ENCODE results near the gene CHST11. TPM values are rescaled to one million over a fixed set of nuclear protein-coding genes. Genes with fewer than 3 reads are reported as not detected.

The CHST11 gene
- total RNA-seq, 2 experiments from 2014 or later, result 39.3 to 45.3 TPM

DNA sequence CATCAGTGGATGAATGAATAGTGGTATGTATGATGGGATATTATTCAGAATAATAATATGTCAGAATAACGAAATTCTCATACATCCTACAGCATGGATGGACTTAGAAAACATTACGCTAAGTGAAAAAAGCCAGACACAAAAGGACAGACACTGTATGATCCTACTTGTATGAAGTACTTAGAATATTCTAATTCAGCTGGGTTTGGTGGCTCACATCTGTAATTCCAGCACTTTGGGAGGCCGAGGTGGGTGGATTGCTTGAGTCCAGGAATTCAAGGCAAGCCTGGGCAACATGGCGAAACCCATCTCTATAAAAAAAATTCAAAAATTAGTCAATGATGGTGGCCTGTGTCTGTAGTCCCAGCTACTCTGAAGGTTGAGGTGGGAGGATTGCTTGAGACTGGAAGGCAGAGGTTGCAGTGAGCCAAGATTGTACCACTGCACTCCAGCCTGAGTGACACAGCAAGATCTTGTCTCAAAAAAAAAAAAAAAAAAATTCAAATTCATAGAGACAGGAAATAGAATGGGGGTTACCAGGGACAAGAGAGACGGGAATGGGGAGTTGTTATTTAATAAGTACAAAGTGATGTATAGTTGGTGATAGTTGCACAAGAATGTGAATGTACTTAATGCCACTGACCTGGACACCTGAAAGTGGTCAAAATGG is 132.3 kb downstream of the CHST11 start:
- Mint-ChIP-seq H3K36me3 (ENCODE audit: low read depth) (peaks cover 2% of the 10 kb centered on the region), H3K27ac (no peak overlapping the region), H3K4me3 (no peak overlapping the region), H3K4me1 (ENCODE audit: low read depth) (peaks cover 4% of the 10 kb centered on the region), H3K9me3 (peaks cover 1% of the 10 kb centered on the region), H3K27me3 (ENCODE audit: low read depth) (no peaks in the 10 kb centered on the region)
- CTCF ChIA-PET, result no interaction called here
- intact Hi-C loops (cut with micrococcal nuclease), result no loop called here
- DNase-seq, result no peak

DNA sequence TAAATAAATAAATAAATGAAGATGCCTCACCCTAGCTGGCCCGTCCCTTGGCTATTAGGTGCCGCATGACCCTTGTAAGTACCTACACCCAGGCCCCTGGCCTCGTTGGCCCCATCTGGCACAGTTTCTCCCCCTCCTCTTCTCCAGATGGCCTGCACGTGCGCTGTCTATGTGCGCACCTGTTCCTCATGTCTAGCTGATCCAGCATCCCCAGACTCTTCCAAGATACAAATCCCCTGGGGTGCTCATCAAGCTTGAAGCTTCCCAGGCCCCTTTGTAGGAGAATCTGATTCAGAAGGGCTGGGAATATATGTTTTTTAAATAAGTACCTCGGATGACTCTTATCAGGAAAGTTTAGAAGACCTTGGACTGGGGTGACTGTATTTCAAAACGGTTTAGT is 133.3 kb downstream of the CHST11 start:
- intact Hi-C loops (cut with micrococcal nuclease), result no loop called here
- no peak for DNase-seq
- H3K4me1 Mint-ChIP-seq (ENCODE audit: low read depth), result peaks cover 5% of the 10 kb centered on the region
- no peak overlapping the region for H3K27ac Mint-ChIP-seq
- H3K36me3 Mint-ChIP-seq (ENCODE audit: low read depth), result peaks cover 2% of the 10 kb centered on the region
- CTCF ChIA-PET, result interaction anchor here (0.7 kb wide), 1 partner anchor 142 kb away, joined by 4 read pairs; no protein-coding TSS in a partner anchor
- H3K9me3 Mint-ChIP-seq, result peaks cover 1% of the 10 kb centered on the region
- H3K27me3 Mint-ChIP-seq (ENCODE audit: low read depth), result no peaks in the 10 kb centered on the region
- H3K4me3 Mint-ChIP-seq, result no peak overlapping the region

DNA sequence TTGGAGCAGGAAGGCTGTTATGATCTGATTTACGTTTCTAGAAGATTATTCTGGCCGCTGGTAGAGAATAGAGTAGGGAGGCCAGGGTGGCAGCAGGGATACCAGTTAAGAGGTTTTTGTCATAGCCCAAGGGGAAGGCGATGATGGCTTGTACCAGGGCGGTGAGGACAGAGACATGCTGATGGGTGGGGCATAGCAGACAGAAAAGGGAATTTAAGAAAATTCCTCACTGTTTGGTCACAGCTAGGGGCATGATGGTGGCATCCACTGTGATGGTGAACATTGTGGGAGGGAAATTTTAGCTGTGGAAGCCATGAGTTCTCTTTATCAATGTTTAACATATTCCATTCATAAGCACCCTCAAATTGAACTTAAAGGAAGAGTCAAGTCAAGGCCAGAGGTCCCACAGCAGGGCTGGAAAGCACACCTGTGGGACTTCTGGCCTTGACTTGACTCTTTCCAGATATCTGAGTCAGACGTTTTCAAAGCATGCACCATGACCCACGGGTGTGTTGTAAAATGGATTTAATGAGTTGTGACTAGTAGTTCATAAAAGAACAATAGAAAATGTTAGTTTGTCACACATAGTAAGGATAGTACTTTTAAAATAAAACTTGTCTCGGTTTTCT is 134.6 kb downstream of the CHST11 start:
- H3K4me3 Mint-ChIP-seq, result no peak overlapping the region
- H3K9me3 Mint-ChIP-seq, result peaks cover 1% of the 10 kb centered on the region
- intact Hi-C loops (cut with micrococcal nuclease), result no loop called here
- CTCF ChIA-PET, result interaction anchor here (0.6 kb wide), 1 partner anchor 197 kb away, joined by 3 read pairs; no protein-coding TSS in a partner anchor
- H3K27me3 Mint-ChIP-seq (ENCODE audit: low read depth), result no peaks in the 10 kb centered on the region
- peaks cover 9% of the 10 kb centered on the region for H3K4me1 Mint-ChIP-seq (ENCODE audit: low read depth)
- peaks cover 2% of the 10 kb centered on the region for H3K36me3 Mint-ChIP-seq (ENCODE audit: low read depth)
- no peak overlapping the region for H3K27ac Mint-ChIP-seq
- DNase-seq, result no peak

DNA sequence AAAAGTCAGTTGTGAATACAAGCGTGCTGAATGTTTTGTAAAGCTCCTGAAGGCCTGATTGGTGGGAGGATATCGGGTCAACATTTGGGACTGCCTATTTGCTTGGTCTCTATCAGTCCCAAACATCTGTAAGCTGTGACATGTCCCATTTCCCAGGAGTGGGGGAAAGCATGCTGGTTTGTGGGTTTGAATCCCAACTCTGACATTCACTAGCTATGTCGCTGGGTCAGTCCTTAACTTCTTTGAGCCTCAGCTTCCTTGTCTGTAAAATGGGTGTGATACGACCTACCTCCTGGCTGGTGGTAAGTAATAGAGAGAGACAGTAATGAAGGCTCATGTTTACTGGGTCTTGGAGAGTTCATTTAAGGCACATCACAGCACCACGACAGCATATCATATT is 136.7 kb downstream of the CHST11 start:
- CTCF ChIA-PET, result interaction anchor here (0.6 kb wide), 1 partner anchor 258 kb away, joined by 3 read pairs; no protein-coding TSS in a partner anchor
- no peak for DNase-seq

DNA sequence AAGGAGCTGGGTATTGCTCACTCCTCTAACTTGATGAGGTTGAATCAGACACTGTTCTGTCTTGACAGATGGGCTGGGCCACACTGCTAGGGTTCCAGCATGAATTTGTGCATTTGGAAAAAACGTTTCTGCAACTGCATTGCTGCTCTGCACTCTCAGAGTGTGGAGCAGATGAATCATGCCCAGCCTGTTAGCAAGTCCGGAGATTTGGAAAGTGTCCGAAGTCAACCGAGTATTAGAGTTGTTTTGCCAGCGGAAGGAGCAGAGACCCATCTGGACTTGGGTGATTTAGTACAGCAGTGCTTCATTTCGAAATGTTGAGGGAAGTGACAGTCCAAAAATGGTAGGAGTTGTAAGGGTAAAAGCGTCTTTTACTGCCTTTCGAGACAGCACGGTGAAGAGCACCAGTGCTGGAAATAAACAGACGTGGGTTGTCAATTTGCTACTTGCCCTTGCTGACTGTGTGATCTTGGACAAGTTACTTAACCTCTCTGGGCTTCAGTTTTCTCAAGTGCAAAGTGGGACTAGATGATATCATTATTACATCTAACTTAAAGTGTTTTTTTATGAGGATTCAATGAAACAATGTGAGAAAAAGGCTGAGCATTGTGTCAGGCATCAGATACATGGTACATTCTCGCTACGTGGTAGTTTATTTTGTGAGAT is 139.5 kb downstream of the CHST11 start:
- H3K27ac Mint-ChIP-seq, result no peak overlapping the region
- H3K36me3 Mint-ChIP-seq (ENCODE audit: low read depth), result no peaks in the 10 kb centered on the region
- no peaks in the 10 kb centered on the region for H3K9me3 Mint-ChIP-seq
- CTCF ChIA-PET, result no interaction called here
- DNase-seq, result no peak
- no peaks in the 10 kb centered on the region for H3K27me3 Mint-ChIP-seq (ENCODE audit: low read depth)
- intact Hi-C loops (cut with micrococcal nuclease), result no loop called here
- no peak overlapping the region for H3K4me3 Mint-ChIP-seq
- H3K4me1 Mint-ChIP-seq (ENCODE audit: low read depth), result peaks cover 13% of the 10 kb centered on the region

More for the DNA sequence above, 136.7 kb downstream of the CHST11 start:
- Mint-ChIP-seq H3K27me3 (ENCODE audit: low read depth) (no peaks in the 10 kb centered on the region), H3K9me3 (peaks cover 1% of the 10 kb centered on the region), H3K36me3 (ENCODE audit: low read depth) (peaks cover 2% of the 10 kb centered on the region), H3K27ac (no peak overlapping the region), H3K4me1 (ENCODE audit: low read depth) (peaks cover 11% of the 10 kb centered on the region), H3K4me3 (no peak overlapping the region)
- intact Hi-C loops (cut with micrococcal nuclease), result no loop called here

DNA sequence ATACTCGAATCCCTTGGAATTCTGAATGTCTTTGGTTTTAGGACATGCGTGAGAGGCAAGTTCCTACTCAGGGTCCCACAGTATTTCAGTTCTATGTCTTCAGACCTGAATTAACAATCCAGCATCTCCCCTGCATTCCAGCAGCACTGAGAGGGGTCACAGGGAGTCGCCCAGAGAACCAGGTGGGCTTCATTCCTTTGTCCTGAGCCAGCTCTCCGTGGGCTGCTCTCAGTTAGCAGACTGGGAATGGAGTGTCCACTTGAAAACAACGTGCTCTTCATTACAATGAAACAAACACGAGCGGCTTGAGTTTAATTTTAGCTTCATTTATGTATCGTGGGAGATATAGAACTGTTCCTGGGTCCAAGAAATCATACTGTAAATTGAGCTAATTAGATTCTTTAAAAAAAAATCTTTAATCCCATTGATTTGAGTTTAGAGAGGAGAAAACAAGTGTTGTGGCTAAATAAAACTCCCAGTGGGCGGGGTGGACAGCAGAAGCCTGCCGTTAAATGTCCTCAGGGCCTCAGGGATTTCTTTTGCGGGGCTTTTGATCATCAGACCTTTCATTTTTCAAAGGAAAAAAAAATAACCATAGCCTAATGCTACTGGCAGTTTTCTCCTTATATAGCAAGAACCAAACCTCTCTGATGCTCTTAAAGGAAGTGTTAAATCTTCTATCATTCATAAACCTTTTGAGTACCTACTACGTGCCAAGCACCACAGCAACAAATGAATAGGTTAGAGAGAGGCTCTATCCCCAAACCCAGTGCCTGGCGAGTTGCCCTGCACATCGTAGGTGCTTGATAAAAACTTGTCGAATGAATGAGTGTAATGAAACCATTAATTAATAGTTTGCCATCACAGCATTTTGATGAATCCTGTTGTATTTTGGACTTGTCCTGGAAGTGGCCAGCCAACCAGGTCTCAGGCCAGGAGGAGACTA is 140.4 kb downstream of the CHST11 start:
- H3K36me3 Mint-ChIP-seq (ENCODE audit: low read depth), result no peaks in the 10 kb centered on the region
- H3K4me3 Mint-ChIP-seq, result no peak overlapping the region
- CTCF ChIA-PET, result no interaction called here
- H3K4me1 Mint-ChIP-seq (ENCODE audit: low read depth), result peaks cover 18% of the 10 kb centered on the region
- no peaks in the 10 kb centered on the region for H3K9me3 Mint-ChIP-seq
- H3K27ac Mint-ChIP-seq, result no peak overlapping the region
- intact Hi-C loops (cut with micrococcal nuclease), result no loop called here
- H3K27me3 Mint-ChIP-seq (ENCODE audit: low read depth), result no peaks in the 10 kb centered on the region
- no peak for DNase-seq

DNA sequence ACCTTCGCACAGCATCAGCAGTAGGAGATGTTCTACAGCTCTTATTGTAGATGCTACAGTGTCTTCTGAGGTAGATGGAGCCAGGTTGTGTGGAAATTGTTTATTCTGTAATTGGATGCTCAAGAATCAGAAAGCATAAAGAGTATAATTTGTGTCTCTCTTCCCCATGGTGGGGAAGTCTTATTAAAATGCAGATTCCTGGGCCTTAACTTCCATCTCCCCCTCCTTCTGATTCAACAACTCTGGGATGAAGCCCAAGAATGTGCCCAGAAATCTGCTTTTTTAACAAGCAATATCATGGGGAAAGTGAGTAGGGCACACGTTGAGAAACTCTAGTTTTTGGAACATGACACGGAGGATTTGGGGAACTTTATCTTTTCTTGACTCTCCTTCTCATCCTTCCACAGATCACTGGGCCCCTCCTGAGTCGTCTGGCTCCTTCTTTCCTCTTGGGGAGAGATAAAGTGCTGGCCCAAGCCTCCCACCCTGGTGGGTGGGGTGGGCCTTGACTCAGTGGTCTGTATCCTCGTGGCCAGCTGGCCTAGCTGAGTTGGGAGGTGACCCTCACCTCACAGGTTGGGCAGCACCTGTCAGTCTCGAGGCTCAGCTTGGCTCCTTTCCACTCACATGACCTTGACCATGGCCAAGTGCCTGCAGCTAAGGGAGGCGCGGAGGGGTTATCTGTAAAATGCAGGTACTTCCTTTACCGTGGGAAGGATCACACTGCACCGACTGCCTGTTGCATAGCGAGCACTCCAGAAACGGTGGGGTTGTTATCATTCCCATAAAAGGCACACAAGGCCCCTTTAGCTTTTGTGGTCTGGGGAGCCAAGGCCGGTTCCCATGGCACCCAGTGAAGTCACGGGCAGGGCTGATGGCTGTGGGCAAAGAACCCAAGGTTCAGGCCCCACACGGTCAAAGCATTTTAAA is 141.9 kb downstream of the CHST11 start:
- no peaks in the 10 kb centered on the region for H3K9me3 Mint-ChIP-seq
- no peak overlapping the region for H3K27ac Mint-ChIP-seq
- intact Hi-C loops (cut with micrococcal nuclease), result no loop called here
- CTCF ChIA-PET, result no interaction called here
- H3K27me3 Mint-ChIP-seq (ENCODE audit: low read depth), result no peaks in the 10 kb centered on the region
- H3K36me3 Mint-ChIP-seq (ENCODE audit: low read depth), result no peaks in the 10 kb centered on the region
- H3K4me1 Mint-ChIP-seq (ENCODE audit: low read depth), result peaks cover 26% of the 10 kb centered on the region
- DNase-seq, result no peak
- H3K4me3 Mint-ChIP-seq, result no peak overlapping the region

DNA sequence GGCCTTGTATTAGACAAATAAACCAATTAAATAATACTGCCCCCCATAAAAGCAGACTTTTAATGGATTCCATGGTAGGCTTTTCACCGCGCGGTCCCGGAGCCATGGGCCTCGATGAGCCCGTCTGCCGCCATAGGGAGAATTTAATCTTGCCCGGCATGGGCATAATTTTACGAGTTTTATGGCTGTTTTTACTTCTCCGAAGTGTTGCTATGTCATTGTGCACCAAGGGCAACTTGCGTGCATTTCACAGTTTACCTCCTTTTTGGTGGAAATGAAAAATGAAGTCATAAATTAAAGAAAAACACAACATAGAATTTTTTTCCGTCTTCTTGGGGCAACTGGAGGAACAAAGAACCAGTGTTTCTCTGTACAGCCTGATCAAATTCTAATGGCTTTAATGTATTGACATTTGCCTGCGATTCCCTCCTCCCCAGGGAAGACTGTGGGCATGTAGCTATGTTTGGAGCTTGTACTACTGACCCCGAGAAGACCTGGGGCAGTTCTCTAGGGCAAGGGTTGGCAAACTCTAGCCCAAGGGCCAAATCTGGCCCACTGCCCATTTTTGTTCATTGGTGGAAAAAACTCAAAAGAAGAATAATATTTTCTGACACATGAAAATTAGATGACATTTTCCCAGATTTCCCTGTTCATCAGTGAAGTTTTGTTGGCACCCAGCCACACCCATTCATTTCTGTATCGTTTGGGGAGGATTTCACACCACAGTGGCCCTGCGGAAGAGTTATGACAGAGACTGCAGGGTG is 142.7 kb downstream of the CHST11 start:
- DNase-seq, result no peak
- Mint-ChIP-seq H3K4me3 (no peak overlapping the region), H3K27ac (no peak overlapping the region), H3K4me1 (ENCODE audit: low read depth) (peaks cover 34% of the 10 kb centered on the region), H3K9me3 (no peaks in the 10 kb centered on the region), H3K36me3 (ENCODE audit: low read depth) (no peaks in the 10 kb centered on the region), H3K27me3 (ENCODE audit: low read depth) (no peaks in the 10 kb centered on the region)
- CTCF ChIA-PET, result no interaction called here
- intact Hi-C loops (cut with micrococcal nuclease), result no loop called here

DNA sequence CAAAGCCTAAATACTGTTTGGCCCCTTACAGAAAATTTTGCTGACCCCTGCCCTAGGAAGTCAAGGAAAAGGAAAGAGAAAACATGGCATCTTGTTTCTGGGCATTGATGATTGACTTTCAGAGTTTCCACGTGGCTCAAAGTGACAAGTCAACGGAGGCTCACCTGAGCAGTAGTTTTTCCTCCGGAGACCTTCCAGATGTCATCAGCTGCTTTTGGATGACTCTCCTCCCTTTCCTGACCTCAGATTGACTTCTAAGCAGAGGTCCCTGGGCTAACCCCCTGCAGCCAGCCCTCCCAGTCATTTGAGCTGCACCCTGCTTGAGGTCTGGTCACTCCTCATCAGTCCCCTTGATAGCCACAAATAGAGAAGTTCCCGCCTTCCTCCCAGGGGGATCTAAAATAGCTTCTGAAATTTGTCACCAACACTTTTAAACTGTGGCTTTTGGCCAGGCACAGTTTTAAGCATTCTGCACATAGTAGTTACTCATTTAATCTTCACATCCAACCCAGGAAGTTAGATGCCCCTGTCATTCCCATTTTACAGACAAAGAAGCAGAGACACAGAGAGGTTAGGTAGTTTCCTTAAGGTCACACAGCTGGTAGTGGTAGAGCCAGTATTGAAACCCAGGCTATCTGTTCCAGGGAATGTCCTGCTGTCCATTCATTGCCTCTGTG is 143.4 kb downstream of the CHST11 start:
- DNase-seq, result no peak
- Mint-ChIP-seq H3K4me3 (no peak overlapping the region), H3K9me3 (no peaks in the 10 kb centered on the region), H3K36me3 (ENCODE audit: low read depth) (no peaks in the 10 kb centered on the region), H3K4me1 (ENCODE audit: low read depth) (peaks cover 34% of the 10 kb centered on the region), H3K27ac (peak overlapping the region; percentile 14), H3K27me3 (ENCODE audit: low read depth) (no peaks in the 10 kb centered on the region)
- CTCF ChIA-PET, result no interaction called here
- intact Hi-C loops (cut with micrococcal nuclease), result no loop called here

DNA sequence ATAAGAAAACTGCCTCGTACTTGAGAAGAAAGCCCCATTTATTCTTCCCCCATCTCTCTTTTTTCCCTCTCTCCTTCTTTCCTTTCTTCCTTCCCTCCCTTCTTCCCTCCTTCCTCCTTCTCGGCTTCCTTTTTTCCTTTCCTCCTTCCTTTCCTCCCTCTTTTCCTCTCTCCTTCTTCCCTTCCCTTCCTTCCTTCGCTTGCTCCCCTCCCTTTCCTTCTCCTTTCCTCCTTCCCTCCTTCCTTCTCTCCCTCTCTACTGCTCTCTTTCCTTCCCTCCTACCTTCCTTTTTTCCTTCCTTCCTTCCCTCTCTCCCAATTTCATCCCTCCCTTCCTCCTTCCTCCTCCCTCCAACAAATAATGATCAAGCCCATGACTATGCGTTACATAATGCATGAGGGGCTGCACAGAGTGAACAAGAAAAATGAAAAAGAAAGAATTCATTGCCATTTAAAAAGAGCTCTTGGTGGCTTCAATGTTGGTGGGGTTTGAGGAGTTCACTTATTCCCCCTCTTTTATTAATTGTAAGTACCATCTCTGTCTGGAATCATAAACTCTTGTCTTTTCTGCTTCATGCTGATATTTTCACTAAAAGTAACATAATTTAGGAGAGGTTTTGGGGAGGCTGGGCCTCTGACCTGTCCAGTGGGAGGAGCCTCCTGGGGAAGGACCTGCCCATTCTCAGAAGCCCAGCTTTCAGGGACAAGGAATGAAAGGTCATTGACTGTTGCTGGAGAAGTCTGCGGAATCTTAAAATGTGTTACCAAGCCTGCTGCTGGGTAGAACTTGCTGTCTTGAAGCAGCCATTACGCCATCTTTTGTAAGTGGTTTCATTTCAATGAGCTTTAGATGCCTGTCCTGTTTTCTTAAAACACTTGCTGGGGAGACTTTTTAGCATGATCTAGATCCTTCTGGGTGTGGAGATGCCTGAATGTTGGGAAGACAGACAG is 144.3 kb downstream of the CHST11 start:
- no peak overlapping the region for H3K4me3 Mint-ChIP-seq
- H3K4me1 Mint-ChIP-seq (ENCODE audit: low read depth), result peaks cover 32% of the 10 kb centered on the region
- intact Hi-C loops (cut with micrococcal nuclease), result no loop called here
- H3K9me3 Mint-ChIP-seq, result no peaks in the 10 kb centered on the region
- CTCF ChIA-PET, result interaction anchor here (0.5 to 1.6 kb wide), 3 partner anchors 25 to 491 kb away, joined by 3 to 4 read pairs (median 3); no protein-coding TSS in a partner anchor
- H3K27me3 Mint-ChIP-seq (ENCODE audit: low read depth), result no peaks in the 10 kb centered on the region
- H3K27ac Mint-ChIP-seq, result peak overlapping the region; percentile 14
- DNase-seq, result no peak
- H3K36me3 Mint-ChIP-seq (ENCODE audit: low read depth), result no peaks in the 10 kb centered on the region
